Caki2 (cell line): ENCODE measurements around the gene ANKRD2. TPM values are rescaled to one million over a fixed set of nuclear protein-coding genes. Genes with fewer than 3 reads are reported as not detected.
"Not testable (repeated sequence)": the region's sequence is repeated elsewhere in the genome, so short reads cannot be mapped to it uniquely, and the experiment has no call there.

Source experiments
- DNase-seq: peaks from one replicate; pipeline ENCODE4 v3.0.0-alpha.2; 2015; ENCODE audit warnings: low read depth
- in situ Hi-C: cut with HindIII; loops from 2 replicates; pipeline ENCODE4 v1.10.0; 2016; ENCODE audit warnings: low sequenced_read_pairs, low pct_unique_long_range_greater_than_20kb, mixed read lengths
- total RNA-seq: library from RNA; depleted of rRNA; stranded (reverse); fragments of >200 nt; shearing (Covaris generic); gene quantifications from 2 replicates; pipeline ENCODE4 v1.2.3, GENCODE V29; 2014; ENCODE audit warnings: low replicate concordance

Gene ANKRD2
- total RNA-seq, 1 experiment from 2014 or later = 15.6 TPM

- DNase-seq = peak; percentile 87
- in situ Hi-C loops = no loop called here
Observed at GRCh38 chr10:97542169-97543024, 30.2 kb upstream of the ANKRD2 start.

- in situ Hi-C loops = no loop called here
- DNase-seq = peak; percentile 75
Observed at GRCh38 chr10:97543025-97543546, 29.5 kb upstream of the ANKRD2 start.

GRCh38 chr10:97546456-97547270 lies 25.9 kb upstream of the ANKRD2 start:
- in situ Hi-C loops = no loop called here
- DNase-seq = no peak

GRCh38 chr10:97547271-97547600 lies 25.3 kb upstream of the ANKRD2 start:
- DNase-seq = no peak
- in situ Hi-C loops = no loop called here

GRCh38 chr10:97547962-97548361 lies 24.6 kb upstream of the ANKRD2 start:
- in situ Hi-C loops = no loop called here

GRCh38 chr10:97548828-97549455 lies 23.6 kb upstream of the ANKRD2 start:
- no peak for DNase-seq
- in situ Hi-C loops = no loop called here

More at GRCh38 chr10:97547962-97548361, 24.6 kb upstream of the ANKRD2 start:
- no peak for DNase-seq

- in situ Hi-C loops = no loop called here
- no peak for DNase-seq
Observed at GRCh38 chr10:97549587-97550322, 22.8 kb upstream of the ANKRD2 start.

- in situ Hi-C loops = no loop called here
Observed at GRCh38 chr10:97550336-97551149, 22.0 kb upstream of the ANKRD2 start.

GRCh38 chr10:97551271-97551670 lies 21.3 kb upstream of the ANKRD2 start:
- DNase-seq = no peak
- in situ Hi-C loops = no loop called here

More at GRCh38 chr10:97550336-97551149, 22.0 kb upstream of the ANKRD2 start:
- DNase-seq = no peak

GRCh38 chr10:97553575-97554031 lies 19.0 kb upstream of the ANKRD2 start:
- in situ Hi-C loops = no loop called here
- peak; percentile 68 for DNase-seq

- DNase-seq, in situ Hi-C loops: not testable (repeated sequence)
Observed at GRCh38 chr10:97554336-97554735, 18.2 kb upstream of the ANKRD2 start.

GRCh38 chr10:97555541-97555940 lies 17.0 kb upstream of the ANKRD2 start:
- DNase-seq, in situ Hi-C loops: not testable (repeated sequence)

- in situ Hi-C loops, DNase-seq: not testable (repeated sequence)
Observed at GRCh38 chr10:97560731-97561381, 11.7 kb upstream of the ANKRD2 start.

- DNase-seq, in situ Hi-C loops: not testable (repeated sequence)
Observed at GRCh38 chr10:97561386-97562077, 11.0 kb upstream of the ANKRD2 start.

- in situ Hi-C loops, DNase-seq: not testable (repeated sequence)
Observed at GRCh38 chr10:97562329-97562728, 10.2 kb upstream of the ANKRD2 start.

GRCh38 chr10:97563337-97563736 lies 9.2 kb upstream of the ANKRD2 start:
- in situ Hi-C loops = no loop called here

More at GRCh38 chr10:97563337-97563736, 9.2 kb upstream of the ANKRD2 start:
- no peak for DNase-seq
